HUES48 (cell line): ENCODE measurements around the gene CX3CL1.

ENCODE experiments used
- H3K27ac ChIP-seq: one replicate; pipeline ENCODE4 v1.7.0; 2013; ENCODE audit warnings: low read depth, low read length, inconsistent platforms
- H3K27me3 ChIP-seq: 2 replicates; pipeline ENCODE4 v1.6.1; 2013; ENCODE audit warnings: mild to moderate bottlenecking, low read length; ENCODE audit not compliant: control insufficient read depth, insufficient read depth
- H3K36me3 ChIP-seq: 2 replicates; pipeline ENCODE4 v1.6.1; 2013; ENCODE audit warnings: low read length; ENCODE audit not compliant: control insufficient read depth, insufficient read depth
- H3K4me1 ChIP-seq: 2 replicates; pipeline ENCODE4 v1.6.1; 2013; ENCODE audit warnings: mild to moderate bottlenecking, low read length; ENCODE audit not compliant: control insufficient read depth, insufficient read depth
- H3K4me3 ChIP-seq: 2 replicates; pipeline ENCODE4 v1.5.1; 2013; ENCODE audit warnings: mild to moderate bottlenecking, low read depth, low read length
- H3K9ac ChIP-seq: 2 replicates; pipeline ENCODE4 v1.6.1; 2013; ENCODE audit warnings: mild to moderate bottlenecking, low read depth, low read length, moderate library complexity
- H3K9me3 ChIP-seq: 2 replicates; pipeline ENCODE4 v1.6.1; 2013; ENCODE audit warnings: low read length; ENCODE audit not compliant: control insufficient read depth, insufficient read depth

Gene CX3CL1

GRCh38 chr16:57427824-57428223, 55.5 kb downstream of the CX3CL1 start:
- H3K27ac ChIP-seq, result no peak overlapping the region

GRCh38 chr16:57430955-57431354, 58.7 kb downstream of the CX3CL1 start:
- H3K36me3 ChIP-seq, result peaks cover 85% of the 10 kb centered on the region

More at GRCh38 chr16:57427824-57428223, 55.5 kb downstream of the CX3CL1 start:
- H3K9me3 ChIP-seq, result no peaks in the 10 kb centered on the region
- H3K36me3 ChIP-seq, result peaks cover 55% of the 10 kb centered on the region
- H3K4me3 ChIP-seq, result no peak overlapping the region
- H3K27me3 ChIP-seq, result no peaks in the 10 kb centered on the region
- H3K9ac ChIP-seq, result no peak overlapping the region
- H3K4me1 ChIP-seq, result no peaks in the 10 kb centered on the region

GRCh38 chr16:57432505-57432904, 60.2 kb downstream of the CX3CL1 start:
- no peaks in the 10 kb centered on the region for H3K4me1 ChIP-seq
- H3K9me3 ChIP-seq, result no peaks in the 10 kb centered on the region
- no peaks in the 10 kb centered on the region for H3K27me3 ChIP-seq
- no peak overlapping the region for H3K4me3 ChIP-seq
- no peak overlapping the region for H3K27ac ChIP-seq
- H3K9ac ChIP-seq, result no peak overlapping the region
- H3K36me3 ChIP-seq, result peaks cover 92% of the 10 kb centered on the region

More at GRCh38 chr16:57430955-57431354, 58.7 kb downstream of the CX3CL1 start:
- Histone ChIP-seq H3K4me3 (no peak overlapping the region), H3K27ac (no peak overlapping the region), H3K9me3 (no peaks in the 10 kb centered on the region), H3K27me3 (no peaks in the 10 kb centered on the region), H3K4me1 (no peaks in the 10 kb centered on the region), H3K9ac (no peak overlapping the region)

- Histone ChIP-seq H3K4me3 (no peak overlapping the region), H3K27me3 (no peaks in the 10 kb centered on the region), H3K9ac (no peak overlapping the region), H3K4me1 (no peaks in the 10 kb centered on the region), H3K36me3 (peaks cover 91% of the 10 kb centered on the region), H3K27ac (no peak overlapping the region), H3K9me3 (no peaks in the 10 kb centered on the region)
Measured at GRCh38 chr16:57432989-57433388, 60.7 kb downstream of the CX3CL1 start.

- Histone ChIP-seq H3K36me3 (peaks cover 91% of the 10 kb centered on the region), H3K4me1 (no peaks in the 10 kb centered on the region), H3K4me3 (no peak overlapping the region), H3K9me3 (no peaks in the 10 kb centered on the region), H3K9ac (no peak overlapping the region), H3K27me3 (no peaks in the 10 kb centered on the region), H3K27ac (no peak overlapping the region)
Measured at GRCh38 chr16:57434003-57434402, 61.7 kb downstream of the CX3CL1 start.
